H1 (cell line): ENCODE results near the gene PRKAR1B. TPM values are rescaled to one million over a fixed set of nuclear protein-coding genes. Genes with fewer than 3 reads are reported as not detected.
A peak's percentile ranks its signal among the peaks of the same experiment; 100 is the strongest.

Experiments
- ASH2L ChIP-seq: fragments of 200-600, 300-600 bp; sonication (generic); IDR thresholded peaks from one replicate; pipeline ENCODE4 v1.7.1; 2017; ENCODE audit warnings: low read length
- BACH1 ChIP-seq: IDR thresholded peaks from 2 replicates; pipeline ENCODE4 v1.6.1; 2012; ENCODE audit warnings: low read length, improper control_type of control experiment
- CHD1 ChIP-seq: IDR thresholded peaks from 2 replicates; pipeline ENCODE4 v1.6.1; 2012; ENCODE audit warnings: low read depth, low read length, improper control_type of control experiment
- EGR1 ChIP-seq: IDR thresholded peaks from 2 replicates; pipeline ENCODE4 v1.6.1; 2011; ENCODE audit warnings: low read depth, low read length, borderline replicate concordance
- EZH2 ChIP-seq: fragments of 200-600 bp; sonication (generic); IDR thresholded peaks from 2 replicates; pipeline ENCODE4 v1.7.1; 2012; ENCODE audit warnings: low read depth, mild to moderate bottlenecking, moderate library complexity, low read length, inconsistent platforms; ENCODE audit not compliant: severe bottlenecking
- MAX ChIP-seq: IDR thresholded peaks from 2 replicates; pipeline ENCODE4 v1.6.1; 2012; ENCODE audit warnings: inconsistent platforms
- SUZ12 ChIP-seq: fragments of 200-600 bp; sonication (generic); IDR thresholded peaks from 2 replicates; pipeline ENCODE4 v1.6.1; 2012; ENCODE audit warnings: mild to moderate bottlenecking, inconsistent platforms, low read length, moderate library complexity, mixed read lengths
- TAF1 ChIP-seq: IDR thresholded peaks from 2 replicates; pipeline ENCODE4 v1.6.1; 2011; ENCODE audit warnings: mild to moderate bottlenecking, low read depth, low read length
- polyA plus RNA-seq, 7 experiments: library from polyadenylated mRNA; depleted of rRNA in 3 of 7; stranded (reverse) in 5 of 7; unstranded in 2 of 7; fragments of >200 nt in 5 of 7; fragments of 200-250 nt in 2 of 7; gene quantifications; 1 replicate in 5 of 7; 2 replicates in 1 of 7; 4 replicates in 1 of 7; pipeline versions ENCODE4 v1.2.1 to v1.2.3, GENCODE V29; 2011 to 2013; ENCODE audit warnings: missing spikeins in 2 of 7, mixed read lengths in 2 of 7
- total RNA-seq: library from RNA; stranded (reverse); fragmentation: NEBNext Ultra II Directional; extraction: Animal tissue kit (Norgen Biotek cat#: 25700); gene quantifications from 2 replicates; pipeline ENCODE4 v1.2.1, GENCODE V29; 2021

PRKAR1B gene
- total and polyA plus RNA-seq, 2 of the 8 experiments (the other 6 are each of a cell fraction or from before 2014, with no cell fraction given): 12.3 to 55.7 TPM

- peak; percentile 61 for TF ChIP-seq EZH2
- TF ChIP-seq BACH1: no peak
- TF ChIP-seq SUZ12: peak; percentile 82
- 0 out of 2 replicates have a peak, but pooled peaks have one; percentile 59 for TF ChIP-seq EGR1
- TF ChIP-seq ASH2L: peak; percentile 36
- TF ChIP-seq MAX: no peak
- TF ChIP-seq CHD1: no peak
- no peak for TF ChIP-seq TAF1
Measured at GRCh38 chr7:522071-522950, 204.8 kb downstream of the PRKAR1B start (continued).
